RCC 7860 (cell line): ENCODE results near the gene TFAP2B.

Experiments
- DNase-seq: peaks from one replicate; pipeline ENCODE4 v3.0.0-alpha.2; 2015; ENCODE audit warnings: low spot score
- FAIRE-seq: peaks from 2 replicates; lab custom pipeline; 2012; peaks lifted over from hg19 to GRCh38; lab: Jason Lieb, UNC

TFAP2B gene

DNA sequence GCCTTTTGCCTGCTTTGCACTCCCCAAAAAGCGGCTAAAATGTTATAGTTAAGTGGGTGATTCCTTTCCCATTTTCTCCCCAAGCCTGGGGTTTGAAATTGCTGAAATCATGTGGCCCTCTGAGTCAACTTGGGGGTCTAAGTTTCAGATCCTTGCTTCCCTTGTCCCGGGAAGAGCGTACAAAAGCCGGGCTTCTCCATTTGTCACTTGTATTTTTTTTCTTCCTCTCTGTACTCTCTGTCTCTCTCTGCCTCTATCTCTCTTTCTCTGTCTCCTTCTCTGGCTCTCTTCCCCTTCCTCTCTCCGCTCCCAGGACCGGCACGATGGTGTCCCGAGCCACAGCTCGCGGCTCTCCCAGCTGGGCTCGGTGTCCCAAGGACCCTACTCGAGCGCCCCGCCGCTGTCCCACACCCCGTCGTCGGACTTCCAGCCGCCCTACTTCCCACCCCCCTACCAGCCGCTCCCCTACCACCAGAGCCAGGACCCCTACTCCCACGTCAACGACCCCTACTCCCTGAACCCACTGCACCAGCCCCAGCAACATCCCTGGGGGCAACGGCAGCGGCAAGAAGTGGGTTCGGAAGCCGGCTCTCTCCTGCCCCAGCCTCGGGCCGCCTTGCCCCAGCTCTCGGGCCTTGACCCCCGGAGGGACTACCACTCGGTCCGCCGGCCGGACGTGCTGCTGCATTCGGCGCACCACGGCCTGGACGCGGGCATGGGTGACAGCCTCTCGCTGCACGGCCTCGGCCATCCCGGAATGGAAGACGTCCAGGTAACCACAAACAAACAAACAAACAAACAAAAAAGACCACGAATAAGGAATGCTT lies 4.6 kb downstream of the TFAP2B start:
- FAIRE-seq (no peak), DNase-seq (no peak)

DNA sequence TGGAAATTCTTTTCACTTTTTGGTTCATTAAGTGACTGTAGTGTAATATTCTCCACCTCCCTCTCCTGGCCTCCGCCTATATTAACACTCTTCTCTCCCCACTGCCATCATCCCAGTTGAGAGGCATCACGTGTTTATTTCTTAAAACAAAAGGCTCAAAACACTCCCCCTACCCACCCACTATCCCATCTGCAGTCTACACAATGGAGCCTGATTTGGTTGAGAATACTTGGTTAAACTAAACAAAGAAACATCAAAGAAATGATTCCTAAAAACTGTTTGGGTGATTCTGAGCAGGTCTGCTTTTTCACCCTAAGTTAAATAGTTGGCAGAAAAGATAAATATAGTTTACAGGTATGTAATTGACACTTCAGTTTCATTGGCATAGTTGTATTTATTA lies 5.9 kb downstream of the TFAP2B start:
- DNase-seq: no peak

DNA sequence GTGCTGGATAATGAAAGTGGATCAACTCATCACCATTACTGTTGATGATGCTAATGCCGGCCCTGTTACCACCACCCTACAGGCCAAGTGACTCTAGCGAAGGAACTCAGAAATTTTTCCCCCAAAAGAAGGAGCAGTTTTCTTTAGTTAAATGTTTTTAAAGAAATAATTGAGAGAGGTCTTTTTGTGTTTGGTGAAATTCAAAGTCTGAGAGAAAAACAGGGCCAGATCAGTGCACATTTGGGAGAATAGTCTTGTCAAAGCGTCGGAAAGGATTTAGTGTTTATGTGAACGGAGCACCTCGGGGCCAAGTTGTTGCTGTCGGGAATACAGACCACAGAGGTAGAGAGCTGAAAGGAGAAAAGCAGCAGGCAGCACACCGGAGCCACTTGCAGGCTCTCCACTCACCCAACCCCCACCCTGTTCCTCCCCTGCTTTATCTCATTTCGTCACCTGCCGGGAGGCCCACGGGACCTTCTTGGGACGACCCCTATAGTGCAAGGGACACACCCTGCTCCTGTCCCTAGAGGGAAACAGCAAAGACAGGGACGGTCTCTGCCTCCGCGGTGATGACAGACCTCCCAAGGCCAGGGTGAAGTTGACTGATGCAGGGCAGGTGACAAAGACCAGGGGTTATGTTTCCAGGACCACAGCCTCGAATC lies 6.8 kb downstream of the TFAP2B start:
- DNase-seq (no peak), FAIRE-seq (no peak)

More for the DNA sequence above, 5.9 kb downstream of the TFAP2B start:
- FAIRE-seq: no peak

DNA sequence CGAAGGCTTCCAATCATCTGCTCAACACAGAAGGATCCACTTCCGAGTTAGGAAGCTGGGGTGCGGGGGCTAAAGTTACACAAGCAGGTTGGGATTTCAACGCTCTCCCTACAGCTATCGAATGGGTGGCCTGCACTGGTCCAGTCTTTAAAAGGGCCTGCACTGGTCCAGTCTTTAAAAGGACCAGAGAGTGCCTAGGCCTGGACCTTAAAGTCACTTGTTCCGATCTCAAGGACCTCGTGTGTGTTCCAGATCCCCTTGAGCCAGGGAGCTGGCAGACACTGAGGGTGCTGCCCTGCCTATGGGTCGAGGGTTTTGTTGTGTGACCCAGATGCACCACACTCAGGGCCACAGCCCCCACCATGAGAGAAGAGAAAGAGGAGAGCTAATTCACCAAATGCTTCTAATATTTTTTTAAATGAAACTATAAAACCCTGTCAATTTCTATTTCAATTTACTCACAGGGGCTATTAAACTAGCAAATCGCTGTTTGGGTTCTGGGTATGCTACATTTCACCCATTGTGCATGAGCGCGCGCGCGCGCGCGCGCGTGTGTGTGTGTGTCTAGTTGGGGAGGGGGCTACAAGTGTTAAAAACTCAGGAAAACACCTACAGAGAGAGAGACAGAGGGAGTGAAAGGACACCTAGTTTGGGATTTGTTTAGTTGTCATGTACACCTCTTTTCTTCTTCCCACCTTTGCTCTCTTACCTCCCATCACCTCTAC lies 7.5 kb downstream of the TFAP2B start:
- DNase-seq (no peak), FAIRE-seq (no peak)

DNA sequence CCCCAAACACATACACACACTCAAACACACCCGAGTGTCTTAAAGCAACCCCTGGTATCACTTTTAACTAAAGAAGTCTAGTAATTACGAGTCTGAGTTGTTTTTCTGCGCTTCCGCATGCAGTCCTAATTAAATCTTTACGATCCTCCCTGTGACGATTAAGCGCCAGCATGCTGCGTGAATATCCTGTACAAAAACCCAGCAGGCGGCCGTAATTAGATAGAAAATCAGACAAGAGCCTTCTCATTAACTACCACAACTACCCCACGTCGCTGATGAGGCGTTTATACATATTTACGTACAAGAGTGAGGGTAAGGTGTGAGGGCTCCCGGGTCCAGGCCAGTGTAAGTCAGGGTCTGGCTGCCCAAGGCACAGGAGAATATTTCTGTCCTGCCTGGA lies 8.1 kb downstream of the TFAP2B start:
- no peak for DNase-seq

DNA sequence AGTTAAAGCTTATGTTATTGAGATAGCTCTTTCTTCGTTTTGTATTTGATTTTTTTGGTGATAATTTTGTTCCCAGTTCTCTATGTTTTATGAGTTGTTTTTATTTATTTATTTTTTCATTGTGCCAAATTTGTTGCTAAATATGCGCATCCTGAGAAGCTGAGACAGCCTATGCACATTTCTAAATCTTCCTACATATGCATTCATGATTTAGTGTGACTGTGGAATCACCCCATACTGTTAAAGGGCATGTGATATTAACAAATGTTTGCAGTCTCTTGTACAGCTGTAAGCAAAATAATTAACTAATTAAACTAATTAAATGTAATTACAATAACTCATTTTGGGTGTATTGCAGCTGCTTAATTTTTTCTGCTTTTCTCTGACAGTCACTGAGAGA lies 10.4 kb downstream of the TFAP2B start:
- FAIRE-seq (no peak), DNase-seq (no peak)

More for the DNA sequence above, 8.1 kb downstream of the TFAP2B start:
- no peak for FAIRE-seq

DNA sequence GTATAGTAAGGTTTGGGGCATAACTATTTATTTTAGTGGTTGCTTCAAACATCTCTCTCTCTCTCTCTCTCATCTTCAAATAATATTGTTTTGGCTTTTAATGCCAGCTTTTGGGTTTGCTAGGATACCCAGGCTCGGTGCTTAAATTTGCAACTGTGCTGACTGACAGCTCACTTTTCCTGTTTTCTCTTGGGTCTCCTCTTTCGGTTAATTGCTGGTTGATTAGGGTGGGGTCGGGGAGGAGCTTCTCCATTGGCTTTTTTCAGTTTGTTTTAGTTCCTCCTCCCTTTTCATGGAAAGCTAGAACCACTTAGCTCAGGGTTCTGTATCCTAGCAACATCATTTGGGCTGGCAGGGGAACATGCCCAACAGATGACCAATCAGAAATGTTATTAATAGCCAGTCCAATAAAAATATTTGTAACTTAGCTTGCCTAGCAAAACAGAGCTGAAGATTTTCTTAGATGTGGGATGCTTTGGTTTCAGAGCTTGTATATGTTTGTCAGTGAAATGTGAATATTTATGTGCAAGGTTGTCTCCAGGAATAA lies 11.3 kb downstream of the TFAP2B start:
- no peak for FAIRE-seq
- DNase-seq: no peak

DNA sequence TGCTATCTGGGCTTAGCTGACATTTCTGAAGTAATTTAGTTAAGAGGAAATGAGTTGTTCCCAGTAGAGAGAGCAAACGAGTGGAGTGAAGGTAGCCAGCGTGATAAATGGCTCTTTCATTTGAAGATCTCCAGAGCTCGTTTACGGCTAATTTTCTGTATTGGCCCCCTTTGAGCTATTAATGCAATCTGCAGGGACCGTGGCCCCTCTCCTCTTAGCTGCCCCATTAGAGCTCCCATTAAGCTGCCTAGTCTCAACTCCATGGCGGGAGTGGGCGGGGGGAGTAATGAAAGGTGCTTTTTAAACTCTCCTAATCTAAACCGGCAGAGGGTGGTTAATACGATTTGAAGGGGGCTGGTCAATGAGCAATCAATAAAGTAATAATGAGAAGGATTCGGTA lies 12.5 kb downstream of the TFAP2B start:
- DNase-seq (no peak), FAIRE-seq (no peak)

DNA sequence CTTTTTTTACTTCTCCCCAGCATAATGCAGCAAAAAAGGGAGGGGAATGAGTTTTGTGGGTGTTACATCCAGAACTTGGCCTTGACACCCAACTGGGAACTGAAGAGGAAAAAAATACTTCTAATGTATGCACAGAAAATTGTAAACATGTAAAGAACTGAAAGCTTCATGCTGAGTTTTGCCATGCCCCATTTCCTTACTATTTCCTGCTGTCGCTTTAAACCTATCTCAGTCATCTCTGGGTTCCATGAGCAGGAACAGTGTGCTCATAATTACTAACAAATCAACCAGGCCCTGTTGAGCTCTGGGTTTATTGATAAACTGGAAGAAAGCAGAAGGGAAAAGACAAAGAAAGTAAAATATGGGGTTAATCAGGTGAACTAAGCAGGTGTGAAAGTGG lies 14.2 kb downstream of the TFAP2B start:
- no peak for FAIRE-seq

DNA sequence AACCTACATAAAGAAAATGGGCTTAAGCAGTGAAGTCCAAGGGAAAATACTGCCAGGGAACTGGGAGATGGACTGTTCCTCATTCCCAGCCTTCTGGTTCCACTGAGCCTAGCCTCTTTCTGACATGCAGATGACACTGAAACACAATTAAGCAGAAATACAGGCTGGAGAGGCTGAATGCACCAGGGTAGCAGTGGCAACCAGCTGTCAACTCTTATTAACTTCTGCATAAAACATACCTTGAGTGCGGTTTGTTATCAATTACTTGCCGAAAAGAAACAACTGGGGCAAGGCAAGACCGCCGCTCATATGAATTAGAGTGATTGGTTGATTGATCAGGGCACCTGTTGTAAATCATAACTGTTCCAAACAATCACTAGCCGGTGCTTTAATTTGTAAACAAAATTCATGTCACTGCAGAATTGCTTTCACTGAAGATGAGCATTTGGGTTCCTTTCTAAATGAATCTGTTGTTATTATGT lies 16.3 kb downstream of the TFAP2B start:
- DNase-seq (no peak), FAIRE-seq (no peak)

More for the DNA sequence above, 14.2 kb downstream of the TFAP2B start:
- no peak for DNase-seq

DNA sequence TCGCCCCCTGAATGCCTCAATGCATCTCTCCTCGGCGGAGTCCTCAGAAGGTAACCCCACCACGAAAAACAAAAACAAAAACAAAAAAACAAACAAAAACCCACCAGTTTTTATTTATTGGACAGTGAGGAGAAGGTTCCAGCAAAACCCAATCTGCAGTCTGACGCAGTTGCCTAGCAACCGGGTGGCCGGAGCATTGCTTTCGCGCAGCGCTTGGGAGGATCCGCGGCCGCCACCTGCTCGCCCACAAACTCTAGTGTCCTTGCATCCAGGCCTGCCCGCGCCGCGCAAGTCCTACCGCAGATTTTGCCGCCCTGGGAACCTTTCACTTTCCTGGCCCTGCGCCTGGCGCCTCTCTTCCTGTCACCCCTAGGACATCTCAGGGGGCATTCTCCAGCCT lies 17.6 kb downstream of the TFAP2B start:
- no peak for DNase-seq
- no peak for FAIRE-seq

DNA sequence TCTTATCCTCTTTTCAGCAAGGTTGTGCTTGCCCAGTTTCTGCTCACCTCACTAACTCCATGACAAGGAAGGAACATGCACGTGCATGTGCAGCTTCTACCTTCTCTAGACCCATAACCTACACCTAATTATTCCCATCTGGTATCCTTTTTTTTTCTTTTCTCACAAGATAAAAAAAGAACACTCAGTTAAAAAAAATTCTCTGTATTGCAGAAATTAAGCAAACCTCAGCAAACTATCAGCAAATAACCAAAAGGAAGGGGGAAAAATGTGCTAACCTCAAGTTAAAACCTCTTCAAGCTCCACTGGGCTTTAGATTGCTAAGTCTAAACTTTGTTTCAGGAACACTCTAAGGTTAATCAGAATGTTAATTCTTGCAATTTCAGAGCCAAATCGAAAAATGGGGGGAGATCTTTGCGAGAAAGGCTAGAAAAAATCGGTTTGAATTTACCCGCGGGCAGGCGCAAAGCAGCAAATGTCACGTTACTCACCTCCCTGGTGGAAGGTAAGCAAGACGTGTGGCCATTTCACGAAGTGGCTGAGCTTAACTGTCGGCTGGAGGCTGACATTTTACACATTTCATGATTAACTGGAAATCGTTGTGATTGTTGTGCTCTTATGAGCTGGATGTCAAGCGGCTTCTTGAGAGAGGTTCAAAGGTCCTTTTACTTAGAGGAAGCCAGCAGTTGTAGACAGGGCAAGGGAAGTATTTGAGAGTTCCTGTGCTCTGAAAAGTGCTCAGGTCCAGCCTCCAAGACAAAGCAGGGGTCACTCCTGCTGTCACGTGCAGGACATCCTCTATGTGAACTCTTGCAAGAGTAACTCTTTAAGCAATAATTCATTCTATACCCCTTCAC lies 19.1 kb downstream of the TFAP2B start:
- FAIRE-seq (no peak), DNase-seq (no peak)

DNA sequence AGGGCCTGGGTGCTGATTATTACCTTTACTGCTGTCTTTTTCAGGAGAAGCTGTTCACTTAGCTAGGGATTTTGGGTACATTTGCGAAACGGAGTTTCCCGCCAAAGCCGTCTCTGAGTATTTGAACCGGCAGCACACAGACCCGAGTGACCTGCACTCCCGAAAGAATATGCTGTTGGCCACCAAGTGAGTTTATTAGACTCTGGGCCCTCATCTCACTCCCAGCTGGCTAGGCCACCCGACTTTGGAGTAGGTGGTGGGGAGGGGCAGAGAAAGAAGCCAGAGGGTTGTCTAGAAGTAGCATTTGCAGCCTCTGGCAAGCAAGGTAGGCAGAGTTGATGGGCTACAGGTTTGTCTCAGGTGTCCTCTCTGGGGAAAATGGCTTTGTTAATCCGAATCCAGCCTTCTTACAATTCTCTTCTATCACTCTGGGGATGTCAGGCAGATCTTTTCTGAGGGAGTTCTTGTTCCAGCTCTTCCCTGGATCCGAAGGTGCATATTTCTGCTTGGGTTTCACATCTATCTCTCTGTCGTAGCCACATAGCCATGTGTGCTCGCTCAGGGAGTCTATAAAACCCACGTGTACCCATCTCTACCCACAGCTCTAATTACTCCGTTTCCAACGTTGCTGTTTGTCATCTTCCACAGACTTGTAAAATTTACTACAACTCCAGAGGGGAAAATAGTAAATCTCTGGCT lies 21.6 kb downstream of the TFAP2B start:
- FAIRE-seq (no peak), DNase-seq (no peak)

DNA sequence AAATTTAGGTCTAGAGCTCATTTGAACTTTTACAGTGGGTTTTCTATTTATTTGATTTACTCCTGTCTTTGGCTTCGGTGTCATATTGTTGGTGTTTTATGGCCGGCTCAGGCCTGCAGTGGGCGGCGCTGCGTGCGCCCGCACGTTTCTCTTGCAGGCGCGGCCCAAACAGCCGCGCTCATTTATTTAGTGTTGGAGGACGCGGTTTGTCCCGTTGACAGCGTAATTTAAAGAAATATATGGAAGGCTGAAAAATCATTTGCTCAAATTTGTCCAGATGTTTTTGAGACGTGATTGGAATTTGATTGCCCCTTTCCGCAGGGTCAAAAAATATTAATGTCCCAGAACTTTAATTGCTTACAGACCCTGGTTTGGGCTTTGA lies 22.1 kb downstream of the TFAP2B start:
- DNase-seq (no peak), FAIRE-seq (no peak)

DNA sequence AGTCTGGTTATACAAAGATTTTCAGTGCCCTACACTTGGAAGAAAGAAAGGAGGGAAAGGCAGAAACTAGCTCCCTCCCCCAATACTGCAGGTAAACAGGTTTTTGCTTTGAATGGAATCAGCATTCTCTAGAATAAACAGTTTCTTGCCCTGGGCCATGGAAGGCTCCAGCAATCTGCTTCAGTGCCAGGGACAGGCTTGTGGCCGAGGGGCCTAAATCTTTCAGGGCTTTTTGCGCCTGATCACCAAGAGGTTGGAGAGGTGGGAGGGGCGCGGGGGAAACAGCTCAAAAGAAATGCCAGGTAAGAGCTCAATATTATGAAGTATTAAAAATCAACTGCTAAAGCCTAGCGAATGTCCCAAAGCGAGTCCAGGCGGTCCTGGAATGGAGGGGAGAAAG lies 23.8 kb downstream of the TFAP2B start:
- DNase-seq: no peak
- FAIRE-seq: no peak

DNA sequence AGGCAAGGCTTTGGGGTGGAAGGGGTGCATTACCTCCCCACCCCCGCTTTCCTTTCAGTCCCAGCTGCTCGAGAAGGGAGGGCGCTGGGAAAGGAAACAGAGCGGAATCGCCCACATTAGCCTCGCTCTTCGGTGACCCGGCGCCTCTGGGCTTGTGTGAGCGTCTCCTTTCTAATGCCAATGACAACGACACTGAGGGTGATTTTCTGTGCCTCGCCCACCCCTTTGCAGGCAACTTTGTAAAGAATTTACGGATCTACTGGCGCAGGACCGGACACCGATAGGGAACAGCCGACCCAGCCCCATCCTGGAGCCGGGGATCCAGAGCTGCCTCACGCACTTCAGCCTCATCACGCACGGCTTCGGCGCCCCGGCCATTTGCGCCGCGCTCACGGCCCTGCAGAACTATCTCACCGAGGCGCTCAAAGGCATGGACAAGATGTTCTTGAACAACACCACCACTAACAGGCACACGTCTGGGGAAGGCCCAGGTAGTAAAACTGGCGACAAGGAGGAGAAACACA lies 24.3 kb downstream of the TFAP2B start:
- DNase-seq (no peak), FAIRE-seq (no peak)

DNA sequence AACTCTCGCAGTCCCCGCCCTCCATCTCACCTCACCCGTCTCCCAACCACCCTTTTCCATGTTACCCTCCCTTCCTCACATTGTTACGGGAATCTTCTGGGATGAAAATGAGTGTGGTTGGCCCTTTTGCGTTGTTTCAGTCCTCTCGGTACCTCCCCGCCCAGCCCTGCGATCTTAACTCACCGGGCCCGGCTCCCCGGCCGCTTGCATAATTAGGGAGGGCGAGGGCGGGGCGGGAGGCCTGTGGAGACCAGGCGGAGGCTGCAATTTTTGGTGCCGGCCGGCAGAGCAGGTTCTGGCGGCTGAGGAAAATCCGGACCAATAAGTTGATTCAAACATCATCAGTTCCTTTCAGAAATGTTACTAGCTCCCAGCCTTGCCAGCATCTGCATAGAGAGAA lies 25.2 kb downstream of the TFAP2B start:
- DNase-seq (no peak), FAIRE-seq (no peak)

DNA sequence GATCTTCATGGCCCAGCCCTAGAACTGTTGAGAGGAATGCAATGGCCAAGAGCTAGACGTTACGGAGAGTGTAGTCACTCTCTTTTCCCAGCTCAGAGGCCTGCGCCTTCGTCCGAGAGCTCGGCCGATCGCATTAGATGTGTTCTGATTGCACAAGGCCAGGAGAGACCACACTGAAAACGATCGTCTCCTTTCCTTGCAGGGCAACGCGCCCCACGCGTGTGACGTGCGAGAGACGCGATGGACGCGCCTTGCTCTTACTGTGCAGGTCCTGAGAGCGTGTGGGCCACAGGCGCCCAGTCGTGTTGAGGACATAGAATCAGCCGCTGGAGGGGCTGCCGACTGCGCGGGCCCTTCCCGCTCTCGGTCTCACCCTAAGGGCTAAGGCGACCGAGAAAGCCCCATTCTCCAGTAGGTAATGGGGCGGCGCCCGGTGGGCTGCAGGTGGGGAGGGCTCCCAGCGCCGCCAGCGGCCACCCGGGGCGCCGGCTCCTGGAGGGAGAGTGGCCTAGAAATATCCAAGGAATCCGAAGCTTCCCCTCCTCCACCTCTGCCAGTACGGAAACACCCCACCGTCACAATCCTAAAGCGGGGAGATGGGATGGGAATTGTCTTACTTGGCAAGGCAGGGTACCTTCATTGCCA lies 26.9 kb downstream of the TFAP2B start:
- no peak for DNase-seq
- no peak for FAIRE-seq
